Liver (tissue), 3 donors: ENCODE measurements around the gene THBD.

ENCODE experiments used
- CTCF ChIP-seq: fragments of 150-350 bp; IDR thresholded peaks from 2 replicates; pipeline ENCODE4 v1.5.1; 2017; ENCODE audit warnings: improper control_type of control experiment, low read depth, low read length; ENCODE audit not compliant: missing input control
- GABPA ChIP-seq, 2 donors: IDR thresholded peaks in 1 of 2; conservative IDR thresholded peaks in 1 of 2; 2 replicates each; pipeline ENCODE4 v1.6.1; 2016; ENCODE audit warnings: antibody characterized with exemption in 2 of 2, mild to moderate bottlenecking in 1 of 2, moderate library complexity in 1 of 2
- JUND ChIP-seq, 2 donors: IDR thresholded peaks; 2 replicates each; pipeline ENCODE4 v1.6.1; 2016; ENCODE audit warnings: antibody characterized with exemption in 2 of 2
- MAX ChIP-seq: IDR thresholded peaks from 2 replicates; pipeline ENCODE4 v1.6.1; 2016; ENCODE audit warnings: antibody characterized with exemption
- RAD21 ChIP-seq, 2 donors: IDR thresholded peaks; 2 replicates each; pipeline ENCODE4 v1.6.1; 2016; ENCODE audit warnings: antibody characterized with exemption in 2 of 2, mild to moderate bottlenecking in 2 of 2
- REST ChIP-seq: IDR thresholded peaks from 2 replicates; pipeline ENCODE4 v1.6.1; 2016; ENCODE audit warnings: antibody characterized with exemption, mild to moderate bottlenecking
- SP1 ChIP-seq: IDR thresholded peaks from 2 replicates; pipeline ENCODE4 v1.6.1; 2018; ENCODE audit warnings: antibody characterized with exemption, mild to moderate bottlenecking
- donor health status: healthy.
- donor health status: healthy.

- no peak for TF ChIP-seq CTCF
- no peak for TF ChIP-seq GABPA (IDR thresholded peaks at IDR 0.05 in 1 of 2, conservative IDR thresholded peaks at IDR 0.05 in 1 of 2)
- TF ChIP-seq RAD21 (IDR thresholded peaks at IDR 0.05), result no peak
- no peak for TF ChIP-seq REST
- TF ChIP-seq MAX, result no peak
- TF ChIP-seq SP1, result no peak
- no peak for TF ChIP-seq JUND (IDR thresholded peaks at IDR 0.05)
Observed at GRCh38 chr20:23031346-23031745, 18.1 kb downstream of the THBD start.
